Activated T-helper 2 cell treated with anti-CD3 and anti-CD28 coated beads, Interferon-gamma antibody, Interleukin-2, Interleukin-4, amounts not matched to agents 10 μg/mL and 5 μg/mL and 100 μg/mL, durations not matched to agents 14 hours and 24 hours and 36 hours (primary cell): ENCODE measurements around the gene MUC5B. TPM values are rescaled to one million over a fixed set of nuclear protein-coding genes. Genes with fewer than 3 reads are reported as not detected.
"Not testable (repeated sequence)": the region's sequence is repeated elsewhere in the genome, so short reads cannot be mapped to it uniquely, and the experiment has no call there.

Source experiments
- DNase-seq: peaks from one replicate; pipeline ENCODE4 v3.0.0; 2021; ENCODE audit warnings: low spot score
- H3K27ac Mint-ChIP-seq: one replicate; pipeline ENCODE4 v1.8.0; 2021; ENCODE audit warnings: mixed read lengths
- H3K27me3 Mint-ChIP-seq: one replicate; pipeline ENCODE4 v1.8.0; 2021; ENCODE audit warnings: low read depth, mixed read lengths
- H3K36me3 Mint-ChIP-seq: one replicate; pipeline ENCODE4 v1.8.0; 2021; ENCODE audit warnings: low read depth, mixed read lengths
- H3K4me1 Mint-ChIP-seq: one replicate; pipeline ENCODE4 v1.8.0; 2021; ENCODE audit warnings: low read depth, mixed read lengths
- H3K4me3 Mint-ChIP-seq: one replicate; pipeline ENCODE4 v1.8.0; 2021; ENCODE audit warnings: low read depth, mild to moderate bottlenecking, moderate library complexity, mixed read lengths
- H3K9me3 Mint-ChIP-seq: one replicate; pipeline ENCODE4 v1.8.0; 2021; ENCODE audit warnings: mixed read lengths
- intact Hi-C: fragments of 100-400 bp; cut with micrococcal nuclease; formaldehyde crosslinking; loops from one replicate; pipeline ENCODE4 v1.15.1; 2023
- total RNA-seq: library from RNA; stranded (reverse); gene quantifications from 2 replicates; pipeline ENCODE4 v1.2.3, GENCODE V29; 2022

MUC5B gene
- total RNA-seq, 1 donor from 2014 or later: not detected

DNA sequence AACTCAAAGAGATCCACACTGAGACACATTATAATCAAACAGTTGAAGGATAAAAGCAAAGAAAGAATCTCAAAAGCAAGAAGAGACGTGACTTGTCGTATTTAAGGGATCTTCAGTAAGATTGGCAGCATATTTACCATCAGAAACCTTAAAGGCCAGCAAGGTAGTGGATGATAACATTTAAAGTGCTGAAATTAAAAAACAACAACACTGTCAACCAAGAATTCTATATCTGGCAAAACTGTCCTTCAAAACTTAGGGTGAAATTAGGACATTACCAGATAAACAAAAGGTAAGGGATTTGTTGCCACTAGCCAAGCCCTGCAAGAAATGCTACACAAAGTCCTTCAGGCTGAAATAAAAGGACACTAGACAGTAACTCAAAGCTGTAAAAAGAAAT lies 11.0 kb upstream of the MUC5B start:
- Mint-ChIP-seq H3K27ac (no peak overlapping the region), H3K27me3 (peaks cover 8% of the 10 kb centered on the region), H3K36me3 (no peaks in the 10 kb centered on the region), H3K4me1 (no peaks in the 10 kb centered on the region), H3K4me3 (no peak overlapping the region), H3K9me3 (peaks cover 12% of the 10 kb centered on the region)
- DNase-seq: no peak
- intact Hi-C loops: no loop called here

DNA sequence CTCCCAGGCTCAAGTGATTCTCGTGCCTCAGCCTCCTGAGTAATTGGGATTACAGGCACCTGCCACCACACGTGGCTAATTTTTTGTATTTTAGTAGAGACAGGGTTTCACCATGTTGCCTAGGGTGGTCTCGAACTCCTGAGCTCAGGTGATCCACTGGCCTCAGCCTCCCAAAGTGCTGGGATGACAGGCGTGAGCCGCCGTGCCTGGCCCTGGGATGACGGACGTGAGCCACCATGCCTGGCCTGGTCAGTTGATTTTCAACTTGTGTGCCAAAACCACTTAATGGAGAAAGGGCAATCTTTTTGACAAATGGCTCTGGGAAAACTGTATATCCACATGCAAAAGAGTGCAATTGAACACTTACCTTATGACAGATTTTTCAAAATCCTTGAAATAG lies 7.0 kb upstream of the MUC5B start:
- H3K4me3 Mint-ChIP-seq, DNase-seq, H3K27me3 Mint-ChIP-seq, H3K36me3 Mint-ChIP-seq, H3K4me1 Mint-ChIP-seq, intact Hi-C loops, H3K27ac Mint-ChIP-seq: not testable (repeated sequence)
- peaks cover 12% of the 10 kb centered on the region for H3K9me3 Mint-ChIP-seq

DNA sequence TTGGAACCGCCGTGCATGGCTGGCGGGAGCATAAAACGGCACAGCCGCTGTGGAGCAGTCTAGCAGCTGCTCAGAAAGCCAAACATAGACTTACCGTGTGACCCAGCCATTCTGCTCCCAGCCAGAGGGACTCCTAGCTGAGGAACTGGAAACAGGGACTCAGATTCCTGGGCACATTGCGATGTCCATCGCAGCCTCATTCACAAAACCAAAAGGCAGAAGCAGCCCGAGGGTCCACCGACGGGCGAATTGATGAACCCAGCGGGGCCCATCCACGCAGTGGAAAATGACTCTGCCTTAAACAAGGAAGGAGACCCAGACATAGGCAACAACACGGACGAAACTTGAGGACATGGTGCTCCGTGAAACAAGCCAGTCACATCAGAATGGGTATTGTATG lies 5.7 kb upstream of the MUC5B start:
- Mint-ChIP-seq H3K27ac (no peak overlapping the region), H3K4me1 (no peaks in the 10 kb centered on the region), H3K27me3 (peaks cover 4% of the 10 kb centered on the region), H3K4me3 (no peak overlapping the region), H3K9me3 (peaks cover 4% of the 10 kb centered on the region), H3K36me3 (no peaks in the 10 kb centered on the region)
- intact Hi-C loops: no loop called here
- no peak for DNase-seq

DNA sequence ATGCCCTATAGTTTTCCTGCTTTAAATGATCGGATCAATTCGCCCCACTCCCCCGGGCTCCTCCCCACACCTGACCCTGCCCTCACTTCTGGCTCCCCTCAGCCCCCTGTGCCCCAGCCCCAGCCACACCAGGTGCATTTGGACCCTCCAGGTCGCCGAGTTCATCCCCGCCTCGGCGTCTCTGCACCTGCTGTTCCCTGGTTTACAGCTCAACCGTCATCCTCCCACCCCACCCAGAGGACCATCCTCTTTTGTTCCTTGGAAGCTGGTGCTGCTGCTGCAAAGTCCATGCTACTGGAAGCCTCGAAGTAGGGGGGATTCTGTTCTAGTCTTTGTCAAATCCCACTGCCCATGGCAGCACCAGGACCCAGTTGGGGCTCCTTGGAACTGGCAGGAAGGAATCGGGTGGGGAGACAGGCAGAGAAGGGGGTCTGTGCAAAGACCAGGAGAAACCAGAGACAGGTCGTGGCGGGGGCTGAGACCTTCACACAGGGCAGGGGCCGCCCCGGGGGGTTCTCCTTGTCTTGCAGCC lies 4.5 kb upstream of the MUC5B start:
- no peaks in the 10 kb centered on the region for H3K9me3 Mint-ChIP-seq
- DNase-seq: no peak
- intact Hi-C loops: no loop called here
- H3K27me3 Mint-ChIP-seq: peaks cover 1% of the 10 kb centered on the region
- no peaks in the 10 kb centered on the region for H3K36me3 Mint-ChIP-seq
- no peak overlapping the region for H3K27ac Mint-ChIP-seq
- no peak overlapping the region for H3K4me3 Mint-ChIP-seq
- no peaks in the 10 kb centered on the region for H3K4me1 Mint-ChIP-seq

DNA sequence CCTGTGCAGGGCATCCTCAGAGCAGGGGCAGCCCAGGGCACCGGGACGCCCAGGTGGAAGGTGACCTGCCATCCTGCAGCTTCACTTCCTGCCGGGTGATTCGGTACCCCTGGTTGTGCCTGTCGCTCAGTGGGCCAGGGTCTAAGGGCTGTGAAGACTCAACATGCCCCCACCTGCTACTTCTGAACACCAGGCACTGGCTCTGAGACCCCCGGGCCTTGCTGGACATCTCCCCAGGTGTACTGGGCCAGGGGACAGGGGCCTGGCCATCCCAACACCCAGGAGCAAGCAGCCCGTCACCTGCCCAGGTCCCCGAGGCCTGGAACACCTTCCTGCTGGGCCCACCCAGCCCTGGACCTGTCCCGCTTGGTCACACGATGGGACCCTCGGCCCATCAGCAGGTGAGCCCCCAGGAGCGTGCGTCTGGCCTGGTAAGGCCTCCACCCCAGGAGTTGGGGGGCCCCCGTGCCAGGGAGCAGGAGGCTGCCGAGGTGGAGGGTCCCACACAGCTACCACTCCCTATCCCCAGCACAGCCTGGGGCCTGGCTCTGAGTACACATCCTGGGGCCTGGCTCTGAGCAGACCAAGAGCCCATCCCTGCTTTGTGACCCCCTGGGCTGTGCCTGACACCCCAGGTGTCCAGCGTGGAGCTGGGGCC lies 3.9 kb upstream of the MUC5B start:
- Mint-ChIP-seq H3K27me3 (no peaks in the 10 kb centered on the region), H3K27ac (no peak overlapping the region), H3K9me3 (no peaks in the 10 kb centered on the region), H3K4me1 (no peaks in the 10 kb centered on the region), H3K4me3 (no peak overlapping the region), H3K36me3 (no peaks in the 10 kb centered on the region)
- intact Hi-C loops: no loop called here
- DNase-seq: no peak

DNA sequence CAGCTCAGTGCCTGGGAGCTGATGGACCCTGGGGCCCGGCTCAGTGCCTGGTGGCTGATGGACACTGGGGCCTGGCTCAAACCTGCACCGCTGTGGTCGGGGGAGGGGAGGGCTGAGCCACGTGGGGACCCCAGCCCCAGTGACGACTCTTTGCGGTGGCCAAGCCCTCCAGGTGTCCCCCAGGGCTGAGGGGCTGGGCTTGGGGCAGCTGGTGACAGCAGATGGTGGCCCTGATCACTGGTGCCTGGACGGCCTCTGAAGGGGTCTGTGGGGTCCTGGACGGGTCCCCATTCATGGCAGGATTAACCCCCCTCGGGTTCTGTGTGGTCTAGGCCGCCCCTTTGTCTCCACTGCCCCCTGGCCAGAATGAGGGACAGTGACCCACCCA lies 3.4 kb upstream of the MUC5B start:
- no peaks in the 10 kb centered on the region for H3K36me3 Mint-ChIP-seq
- no peak overlapping the region for H3K27ac Mint-ChIP-seq
- H3K4me3 Mint-ChIP-seq: no peak overlapping the region
- H3K4me1 Mint-ChIP-seq: no peaks in the 10 kb centered on the region
- intact Hi-C loops: no loop called here
- no peak for DNase-seq
- no peaks in the 10 kb centered on the region for H3K9me3 Mint-ChIP-seq
- H3K27me3 Mint-ChIP-seq: no peaks in the 10 kb centered on the region

DNA sequence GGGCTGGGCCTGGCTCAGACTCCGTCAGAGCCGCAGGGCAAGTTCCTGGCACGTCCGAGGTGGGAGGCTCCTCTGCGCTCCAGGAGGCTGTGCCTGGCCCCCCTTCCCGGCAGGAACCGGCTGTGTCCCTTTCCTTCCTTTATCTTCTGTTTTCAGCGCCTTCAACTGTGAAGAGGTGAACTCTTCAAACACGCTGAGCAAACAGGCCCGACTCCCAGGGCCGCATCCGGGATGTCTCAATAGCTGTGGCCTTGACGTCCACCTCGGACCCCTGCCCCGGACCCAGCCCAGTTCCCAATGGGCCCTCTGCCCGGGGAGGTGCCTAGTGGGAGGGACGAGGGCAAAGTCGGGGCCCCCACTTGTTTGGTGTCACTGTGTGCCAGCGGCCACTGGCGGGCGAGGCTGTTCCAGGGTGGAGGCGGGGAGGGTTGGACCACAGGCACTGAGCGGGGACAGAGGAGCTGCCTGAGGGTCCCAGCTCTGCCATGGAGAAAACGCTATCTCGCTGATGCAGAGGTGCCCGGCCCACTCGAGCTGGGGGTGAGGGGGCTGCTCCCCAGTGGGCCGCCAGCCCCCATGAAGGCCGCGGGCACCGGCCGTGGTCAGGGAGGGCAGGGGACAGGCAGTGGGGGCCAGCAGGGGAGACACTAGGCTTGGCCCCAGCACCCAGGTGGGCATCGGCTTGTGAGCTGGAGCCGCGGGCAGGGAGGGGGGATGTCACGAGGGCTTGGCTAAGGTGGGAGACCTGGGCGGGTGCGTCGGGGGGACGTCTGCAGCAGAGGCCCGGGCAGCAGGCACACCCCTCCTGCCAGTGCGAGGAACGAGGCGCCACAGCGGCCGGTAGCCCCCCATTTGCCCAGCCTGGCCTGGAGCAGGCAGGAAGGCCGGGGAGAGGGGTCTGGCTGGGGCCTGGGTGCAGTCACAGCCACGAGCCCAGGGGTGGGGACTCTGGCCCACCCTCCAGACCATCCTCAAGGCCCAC lies 2.7 kb upstream of the MUC5B start:
- Mint-ChIP-seq H3K36me3 (no peaks in the 10 kb centered on the region), H3K27me3 (no peaks in the 10 kb centered on the region), H3K27ac (no peak overlapping the region), H3K4me3 (no peak overlapping the region), H3K4me1 (no peaks in the 10 kb centered on the region), H3K9me3 (no peaks in the 10 kb centered on the region)
- DNase-seq: no peak
- intact Hi-C loops: no loop called here

DNA sequence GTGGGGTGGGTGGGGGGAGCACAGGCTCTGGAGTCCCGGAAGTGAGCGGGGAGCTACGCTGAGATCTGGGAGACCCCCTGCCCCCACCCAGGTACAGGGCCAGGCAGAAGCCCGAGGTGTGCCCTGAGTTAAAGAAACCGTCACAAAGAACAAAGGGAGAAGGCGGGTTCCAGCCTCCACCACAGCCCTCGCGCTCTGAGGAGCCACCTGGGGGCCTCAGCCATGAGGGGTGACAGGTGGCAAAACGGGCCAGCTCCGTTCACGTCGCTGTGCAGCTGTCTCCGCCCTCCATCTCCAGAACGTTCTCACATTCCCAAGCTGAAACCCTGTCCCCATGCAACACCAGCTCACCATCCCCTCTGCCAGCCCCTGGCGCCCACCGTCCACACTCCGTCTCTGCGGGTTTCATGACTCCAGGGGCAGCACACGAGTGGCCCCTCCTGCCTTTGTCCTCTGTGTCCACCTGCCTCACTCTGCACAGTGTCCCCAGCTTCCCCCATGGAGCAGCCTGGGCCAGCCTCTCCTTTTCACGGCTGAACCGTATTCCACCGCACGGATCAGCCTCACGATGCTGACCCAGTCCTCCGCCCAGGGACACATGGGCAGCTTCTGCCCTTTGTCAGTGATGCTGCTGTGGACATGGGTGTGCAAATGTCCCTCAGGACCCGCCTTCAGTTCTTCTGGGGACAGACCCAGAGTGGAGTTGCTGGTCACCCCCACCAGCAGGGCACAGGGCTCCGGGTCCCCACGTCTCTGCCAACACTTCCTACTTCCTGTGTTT lies 1.7 kb upstream of the MUC5B start:
- no peak overlapping the region for H3K27ac Mint-ChIP-seq
- no peak for DNase-seq
- H3K4me3 Mint-ChIP-seq: no peak overlapping the region
- no peaks in the 10 kb centered on the region for H3K27me3 Mint-ChIP-seq
- H3K36me3 Mint-ChIP-seq: no peaks in the 10 kb centered on the region
- no peaks in the 10 kb centered on the region for H3K4me1 Mint-ChIP-seq
- intact Hi-C loops: no loop called here
- H3K9me3 Mint-ChIP-seq: no peaks in the 10 kb centered on the region

DNA sequence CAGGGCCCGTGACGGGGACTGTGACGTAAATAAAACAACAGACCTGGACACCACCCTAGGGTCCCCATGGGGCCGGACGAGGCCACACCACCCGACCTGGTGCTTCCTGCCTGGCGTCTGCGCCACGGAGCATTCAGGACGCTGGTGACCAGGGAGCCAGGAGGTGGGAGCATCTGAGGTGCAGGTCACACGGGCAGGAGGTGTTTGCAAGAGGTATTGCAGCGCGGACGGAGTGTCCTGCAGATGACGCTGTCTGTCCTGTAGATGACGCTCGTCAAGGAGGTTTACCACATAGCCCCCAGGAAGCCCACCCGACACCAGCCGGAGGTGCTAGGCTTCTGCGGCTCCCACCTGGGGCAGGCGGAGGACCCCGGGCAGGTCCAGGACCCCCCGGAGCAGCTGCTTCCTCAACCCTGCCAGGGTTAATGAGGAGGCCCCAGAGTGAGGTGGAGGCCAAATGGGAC lies 986 bp upstream of the MUC5B start:
- no peaks in the 10 kb centered on the region for H3K36me3 Mint-ChIP-seq
- no peaks in the 10 kb centered on the region for H3K4me1 Mint-ChIP-seq
- no peak for DNase-seq
- no peak overlapping the region for H3K27ac Mint-ChIP-seq
- no peak overlapping the region for H3K4me3 Mint-ChIP-seq
- intact Hi-C loops: no loop called here
- H3K27me3 Mint-ChIP-seq: no peaks in the 10 kb centered on the region
- H3K9me3 Mint-ChIP-seq: no peaks in the 10 kb centered on the region

DNA sequence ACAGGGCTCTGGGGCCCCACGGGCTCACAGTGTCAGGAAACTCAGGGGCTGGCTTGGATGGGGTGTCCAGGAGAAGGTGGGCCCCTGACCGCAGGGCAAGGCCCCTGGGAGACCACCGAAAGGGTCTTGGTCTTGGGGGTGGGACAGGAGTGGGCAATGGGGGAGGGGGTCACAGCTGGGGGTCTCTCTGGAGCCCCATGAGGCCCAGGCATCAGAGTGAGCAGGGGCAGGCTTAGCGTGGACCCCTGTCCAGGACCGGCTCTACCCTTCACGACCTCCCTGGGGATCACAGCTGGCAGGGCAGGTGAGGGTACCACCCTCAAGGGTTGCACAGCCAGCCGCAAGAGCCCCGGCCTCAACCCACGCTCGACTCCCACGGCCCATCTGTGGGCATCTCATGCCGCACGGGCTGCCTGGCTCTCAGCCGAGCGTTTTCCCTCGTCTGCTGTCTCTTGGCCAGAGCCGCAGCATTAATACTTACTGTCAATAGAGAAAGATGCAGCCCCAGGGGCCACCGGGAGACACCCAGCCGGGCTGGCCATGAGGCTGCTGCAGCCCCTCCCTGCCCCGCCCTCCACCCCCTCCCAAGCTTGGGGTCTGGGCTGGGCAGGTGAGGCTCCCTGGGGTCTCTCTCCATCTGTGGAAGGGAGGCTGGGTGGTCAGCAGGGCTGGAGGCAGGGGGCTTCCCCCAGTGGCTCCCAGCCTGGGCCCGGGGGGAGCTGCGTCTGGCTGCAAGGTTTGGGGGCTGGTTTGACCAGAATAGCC lies 662 bp downstream of the MUC5B start:
- no peaks in the 10 kb centered on the region for H3K27me3 Mint-ChIP-seq
- H3K27ac Mint-ChIP-seq: no peak overlapping the region
- DNase-seq: no peak
- no peaks in the 10 kb centered on the region for H3K4me1 Mint-ChIP-seq
- no peaks in the 10 kb centered on the region for H3K9me3 Mint-ChIP-seq
- no peak overlapping the region for H3K4me3 Mint-ChIP-seq
- intact Hi-C loops: no loop called here
- no peaks in the 10 kb centered on the region for H3K36me3 Mint-ChIP-seq

DNA sequence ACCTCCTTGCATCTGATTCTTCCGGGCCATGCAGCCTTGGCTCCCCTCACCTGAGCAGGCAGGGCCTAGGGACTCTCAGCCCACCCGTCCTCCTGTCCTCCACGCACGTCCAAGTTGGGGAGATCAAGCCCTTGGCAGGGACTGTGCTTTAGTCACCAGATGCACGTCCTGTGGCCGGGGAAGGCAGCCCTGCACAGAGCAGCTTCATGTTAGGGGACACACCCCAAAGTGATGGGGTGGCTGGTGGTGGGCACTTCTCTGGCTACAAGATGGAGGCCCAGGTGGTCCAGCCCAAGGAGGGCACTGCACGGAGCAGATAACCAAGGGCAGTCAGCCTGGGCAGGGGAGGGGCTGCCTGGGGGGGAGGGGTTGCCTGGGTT lies 1.2 kb downstream of the MUC5B start:
- no peaks in the 10 kb centered on the region for H3K4me1 Mint-ChIP-seq
- DNase-seq: no peak
- intact Hi-C loops: no loop called here
- H3K9me3 Mint-ChIP-seq: no peaks in the 10 kb centered on the region
- no peak overlapping the region for H3K4me3 Mint-ChIP-seq
- H3K27ac Mint-ChIP-seq: no peak overlapping the region
- no peaks in the 10 kb centered on the region for H3K36me3 Mint-ChIP-seq
- no peaks in the 10 kb centered on the region for H3K27me3 Mint-ChIP-seq
